ENCODE results near the gene CDKL2. TPM values are rescaled to one million over a fixed set of nuclear protein-coding genes. Genes with fewer than 3 reads are reported as not detected.
A peak's percentile ranks its signal among the peaks of the same experiment; 100 is the strongest.

The CDKL2 gene
- total and polyA plus RNA-seq, 2 experiments from 2014 or later, result 1.8 to 3.1 TPM

DNA sequence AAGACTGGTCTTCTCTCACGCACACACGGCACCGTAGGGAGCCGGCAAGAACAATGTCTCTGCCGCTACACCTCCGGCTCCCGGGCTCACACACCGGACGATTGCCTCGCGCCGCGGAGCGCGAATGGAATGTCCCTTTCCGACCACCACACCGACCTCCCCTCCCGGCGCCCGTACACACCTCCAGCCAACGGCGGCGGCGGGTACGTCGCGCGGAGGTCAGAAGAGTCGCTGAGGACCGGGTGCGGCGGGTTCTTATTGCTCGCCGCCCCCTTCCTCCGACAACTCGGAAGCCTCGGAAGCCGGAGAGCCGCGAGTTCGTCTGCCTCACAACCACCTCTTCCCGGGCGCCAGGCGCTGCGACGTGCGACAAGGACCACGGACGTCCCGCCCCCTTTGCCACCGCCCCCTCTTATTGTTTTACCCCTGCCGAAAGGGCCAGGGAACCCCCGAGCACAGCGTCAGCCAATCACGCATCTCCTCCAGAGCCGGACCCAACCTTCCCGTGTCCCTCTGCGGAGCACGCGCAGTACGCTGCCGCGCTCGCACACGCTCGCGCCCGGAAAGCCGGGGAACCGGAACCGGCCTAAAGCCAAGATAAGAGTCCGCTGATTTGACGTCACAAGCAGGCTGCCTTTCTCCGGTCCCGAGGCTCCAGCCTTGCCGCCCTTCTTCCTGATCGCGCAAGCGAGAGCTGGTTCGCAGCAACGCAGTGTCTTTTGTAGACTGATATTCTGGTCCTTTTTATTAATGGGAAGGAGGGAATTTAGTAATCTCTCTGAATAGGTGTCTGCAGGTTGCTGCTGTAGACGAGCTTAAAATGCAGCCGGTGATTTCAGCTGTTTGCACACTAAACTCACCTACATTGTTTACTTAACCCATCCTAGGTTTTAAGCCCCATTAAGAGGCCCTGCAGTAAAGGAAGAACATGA lies 43.0 kb upstream of the CDKL2 start, which contains the start of gene G3BP2 (continued):
- TF ChIP-seq, protein P1, sequence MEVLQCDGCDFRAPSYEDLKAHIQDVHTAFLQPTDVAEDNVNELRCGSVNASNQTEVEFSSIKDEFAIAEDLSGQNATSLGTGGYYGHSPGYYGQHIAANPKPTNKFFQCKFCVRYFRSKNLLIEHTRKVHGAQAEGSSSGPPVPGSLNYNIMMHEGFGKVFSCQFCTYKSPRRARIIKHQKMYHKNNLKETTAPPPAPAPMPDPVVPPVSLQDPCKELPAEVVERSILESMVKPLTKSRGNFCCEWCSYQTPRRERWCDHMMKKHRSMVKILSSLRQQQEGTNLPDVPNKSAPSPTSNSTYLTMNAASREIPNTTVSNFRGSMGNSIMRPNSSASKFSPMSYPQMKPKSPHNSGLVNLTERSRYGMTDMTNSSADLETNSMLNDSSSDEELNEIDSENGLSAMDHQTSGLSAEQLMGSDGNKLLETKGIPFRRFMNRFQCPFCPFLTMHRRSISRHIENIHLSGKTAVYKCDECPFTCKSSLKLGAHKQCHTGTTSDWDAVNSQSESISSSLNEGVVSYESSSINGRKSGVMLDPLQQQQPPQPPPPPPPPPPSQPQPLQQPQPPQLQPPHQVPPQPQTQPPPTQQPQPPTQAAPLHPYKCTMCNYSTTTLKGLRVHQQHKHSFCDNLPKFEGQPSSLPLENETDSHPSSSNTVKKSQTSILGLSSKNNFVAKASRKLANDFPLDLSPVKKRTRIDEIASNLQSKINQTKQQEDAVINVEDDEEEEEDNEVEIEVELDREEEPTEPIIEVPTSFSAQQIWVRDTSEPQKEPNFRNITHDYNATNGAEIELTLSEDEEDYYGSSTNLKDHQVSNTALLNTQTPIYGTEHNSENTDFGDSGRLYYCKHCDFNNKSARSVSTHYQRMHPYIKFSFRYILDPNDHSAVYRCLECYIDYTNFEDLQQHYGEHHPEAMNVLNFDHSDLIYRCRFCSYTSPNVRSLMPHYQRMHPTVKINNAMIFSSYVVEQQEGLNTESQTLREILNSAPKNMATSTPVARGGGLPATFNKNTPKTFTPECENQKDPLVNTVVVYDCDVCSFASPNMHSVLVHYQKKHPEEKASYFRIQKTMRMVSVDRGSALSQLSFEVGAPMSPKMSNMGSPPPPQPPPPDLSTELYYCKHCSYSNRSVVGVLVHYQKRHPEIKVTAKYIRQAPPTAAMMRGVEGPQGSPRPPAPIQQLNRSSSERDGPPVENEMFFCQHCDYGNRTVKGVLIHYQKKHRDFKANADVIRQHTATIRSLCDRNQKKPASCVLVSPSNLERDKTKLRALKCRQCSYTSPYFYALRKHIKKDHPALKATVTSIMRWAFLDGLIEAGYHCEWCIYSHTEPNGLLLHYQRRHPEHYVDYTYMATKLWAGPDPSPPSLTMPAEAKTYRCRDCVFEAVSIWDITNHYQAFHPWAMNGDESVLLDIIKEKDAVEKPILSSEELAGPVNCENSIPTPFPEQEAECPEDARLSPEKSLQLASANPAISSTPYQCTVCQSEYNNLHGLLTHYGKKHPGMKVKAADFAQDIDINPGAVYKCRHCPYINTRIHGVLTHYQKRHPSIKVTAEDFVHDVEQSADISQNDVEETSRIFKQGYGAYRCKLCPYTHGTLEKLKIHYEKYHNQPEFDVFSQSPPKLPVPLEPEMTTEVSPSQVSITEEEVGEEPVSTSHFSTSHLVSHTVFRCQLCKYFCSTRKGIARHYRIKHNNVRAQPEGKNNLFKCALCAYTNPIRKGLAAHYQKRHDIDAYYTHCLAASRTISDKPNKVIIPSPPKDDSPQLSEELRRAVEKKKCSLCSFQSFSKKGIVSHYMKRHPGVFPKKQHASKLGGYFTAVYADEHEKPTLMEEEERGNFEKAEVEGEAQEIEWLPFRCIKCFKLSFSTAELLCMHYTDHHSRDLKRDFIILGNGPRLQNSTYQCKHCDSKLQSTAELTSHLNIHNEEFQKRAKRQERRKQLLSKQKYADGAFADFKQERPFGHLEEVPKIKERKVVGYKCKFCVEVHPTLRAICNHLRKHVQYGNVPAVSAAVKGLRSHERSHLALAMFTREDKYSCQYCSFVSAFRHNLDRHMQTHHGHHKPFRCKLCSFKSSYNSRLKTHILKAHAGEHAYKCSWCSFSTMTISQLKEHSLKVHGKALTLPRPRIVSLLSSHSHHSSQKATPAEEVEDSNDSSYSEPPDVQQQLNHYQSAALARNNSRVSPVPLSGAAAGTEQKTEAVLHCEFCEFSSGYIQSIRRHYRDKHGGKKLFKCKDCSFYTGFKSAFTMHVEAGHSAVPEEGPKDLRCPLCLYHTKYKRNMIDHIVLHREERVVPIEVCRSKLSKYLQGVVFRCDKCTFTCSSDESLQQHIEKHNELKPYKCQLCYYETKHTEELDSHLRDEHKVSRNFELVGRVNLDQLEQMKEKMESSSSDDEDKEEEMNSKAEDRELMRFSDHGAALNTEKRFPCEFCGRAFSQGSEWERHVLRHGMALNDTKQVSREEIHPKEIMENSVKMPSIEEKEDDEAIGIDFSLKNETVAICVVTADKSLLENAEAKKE (CRISPR knock-in tag; IDR thresholded peaks at IDR 0.05), result no peak
- TF ChIP-seq ZNF114 (CRISPR knock-in tag; IDR thresholded peaks at IDR 0.05) (no peak), JUNB (IDR thresholded peaks at IDR 0.05; ENCODE audit: unreplicated experiment) (no peak), STAT1 (IDR thresholded peaks at IDR 0.05; ENCODE audit: unreplicated experiment) (no peak), CREB1 (CRISPR knock-in tag; IDR thresholded peaks at IDR 0.05; ENCODE audit: low read depth) (peak; percentile 92)
- TF ChIP-seq, protein P2, sequence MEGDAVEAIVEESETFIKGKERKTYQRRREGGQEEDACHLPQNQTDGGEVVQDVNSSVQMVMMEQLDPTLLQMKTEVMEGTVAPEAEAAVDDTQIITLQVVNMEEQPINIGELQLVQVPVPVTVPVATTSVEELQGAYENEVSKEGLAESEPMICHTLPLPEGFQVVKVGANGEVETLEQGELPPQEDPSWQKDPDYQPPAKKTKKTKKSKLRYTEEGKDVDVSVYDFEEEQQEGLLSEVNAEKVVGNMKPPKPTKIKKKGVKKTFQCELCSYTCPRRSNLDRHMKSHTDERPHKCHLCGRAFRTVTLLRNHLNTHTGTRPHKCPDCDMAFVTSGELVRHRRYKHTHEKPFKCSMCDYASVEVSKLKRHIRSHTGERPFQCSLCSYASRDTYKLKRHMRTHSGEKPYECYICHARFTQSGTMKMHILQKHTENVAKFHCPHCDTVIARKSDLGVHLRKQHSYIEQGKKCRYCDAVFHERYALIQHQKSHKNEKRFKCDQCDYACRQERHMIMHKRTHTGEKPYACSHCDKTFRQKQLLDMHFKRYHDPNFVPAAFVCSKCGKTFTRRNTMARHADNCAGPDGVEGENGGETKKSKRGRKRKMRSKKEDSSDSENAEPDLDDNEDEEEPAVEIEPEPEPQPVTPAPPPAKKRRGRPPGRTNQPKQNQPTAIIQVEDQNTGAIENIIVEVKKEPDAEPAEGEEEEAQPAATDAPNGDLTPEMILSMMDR (conservative IDR thresholded peaks at IDR 0.05; ENCODE audit: low read depth in 2 of 2), result no peak
